MM.1S (cell line): ENCODE measurements around the gene ZNHIT6.

Experiments used
- DNase-seq: peaks from one replicate; pipeline ENCODE4 v3.0.0-alpha.2; 2015
- H2AFZ ChIP-seq: fragments of 300-600 bp; sonication (generic); 2 replicates; pipeline ENCODE4 v1.6.0; 2016; ENCODE audit warnings: antibody characterized with exemption, low read length
- H3F3A ChIP-seq: fragments of 300-600 bp; sonication (generic); 2 replicates; pipeline ENCODE4 v1.6.1; 2016; ENCODE audit warnings: mild to moderate bottlenecking, antibody characterized with exemption, low read length, moderate library complexity, mixed read lengths; ENCODE audit not compliant: insufficient read depth
- H3K27ac ChIP-seq: fragments of 300-600 bp; sonication (generic); 2 replicates; pipeline ENCODE4 v1.5.1; 2016; ENCODE audit warnings: mild to moderate bottlenecking, low read length
- H3K27me3 ChIP-seq: fragments of 300-600 bp; sonication (generic); replicated peaks from 2 replicates; pipeline ENCODE4 v1.6.0; 2016; ENCODE audit warnings: low read length; ENCODE audit not compliant: insufficient read depth
- H3K36me3 ChIP-seq: fragments of 300-600 bp; sonication (generic); replicated peaks from 2 replicates; pipeline ENCODE4 v1.6.1; 2016; ENCODE audit warnings: mild to moderate bottlenecking, low read length, mixed read lengths; ENCODE audit not compliant: insufficient read depth
- H3K4me1 ChIP-seq: fragments of 300-600 bp; sonication (generic); 2 replicates; pipeline ENCODE4 v1.6.1; 2016; ENCODE audit warnings: low read length, mixed read lengths
- H3K4me2 ChIP-seq: fragments of 300-600 bp; sonication (generic); 2 replicates; pipeline ENCODE4 v1.6.0; 2016; ENCODE audit warnings: low read depth, low read length
- H3K4me3 ChIP-seq: fragments of 300-600 bp; sonication (generic); 2 replicates; pipeline ENCODE4 v1.5.1; 2016; ENCODE audit warnings: low read length, mixed read lengths
- H3K79me2 ChIP-seq: fragments of 300-600 bp; sonication (generic); 2 replicates; pipeline ENCODE4 v1.6.1; 2016; ENCODE audit warnings: mixed run types, low read length, mixed read lengths
- H3K9ac ChIP-seq: fragments of 300-600 bp; sonication (generic); 2 replicates; pipeline ENCODE4 v1.6.1; 2016; ENCODE audit warnings: low read length, mixed read lengths
- H3K9me2 ChIP-seq: fragments of 300-600 bp; sonication (generic); replicated peaks from 2 replicates; pipeline ENCODE4 v1.6.1; 2016; ENCODE audit warnings: mild to moderate bottlenecking, low read length, mixed read lengths; ENCODE audit not compliant: insufficient read depth
- H3K9me3 ChIP-seq: fragments of 300-600 bp; sonication (generic); replicated peaks from 2 replicates; pipeline ENCODE4 v1.6.1; 2016; ENCODE audit warnings: mild to moderate bottlenecking, low read length, mixed read lengths; ENCODE audit not compliant: insufficient read depth
- H4K20me1 ChIP-seq: fragments of 300-600 bp; sonication (generic); 2 replicates; pipeline ENCODE4 v1.6.1; 2016; ENCODE audit warnings: mild to moderate bottlenecking, low read length, moderate library complexity, mixed read lengths; ENCODE audit not compliant: insufficient read depth
- EZH2 ChIP-seq: fragments of 300-600 bp; sonication (generic); optimal IDR thresholded peaks from 2 replicates; pipeline ENCODE3; 2017; ENCODE audit warnings: low read depth, mild to moderate bottlenecking, antibody characterized with exemption, low read length, mixed read lengths
- EZH2phosphoT487 ChIP-seq: fragments of 300-600 bp; sonication (generic); IDR thresholded peaks from 2 replicates; pipeline ENCODE4 v1.6.1; 2018; ENCODE audit warnings: antibody characterized with exemption, low read length
- TF ChIP-seq, protein P1 (sequence below): fragments of 300-600 bp; sonication (generic); IDR thresholded peaks from 2 replicates; pipeline ENCODE4 v1.5.1; 2016; ENCODE audit warnings: antibody characterized with exemption, low read length, mixed read lengths

ZNHIT6 gene

DNA sequence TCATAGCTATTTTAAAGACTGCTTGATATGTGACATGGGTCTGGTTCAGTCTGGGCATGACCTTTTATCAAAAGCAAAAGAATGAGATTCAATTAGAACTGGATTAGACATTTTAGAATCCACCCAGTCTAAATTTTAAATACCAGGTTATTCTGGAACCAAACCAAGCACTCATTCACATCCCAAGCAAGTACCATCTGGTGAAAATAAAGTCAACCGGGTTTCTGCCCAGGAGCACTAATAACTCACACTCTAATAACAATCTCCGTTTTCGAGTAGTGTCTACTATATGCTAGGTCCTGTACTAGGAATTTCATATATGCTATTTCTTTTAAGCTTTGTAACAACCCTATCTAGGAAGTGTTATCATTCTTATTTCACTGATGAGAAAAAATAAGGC, 30.6 kb downstream of the ZNHIT6 start:
- no peaks in the 10 kb centered on the region for H3K79me2 ChIP-seq
- H3K4me3 ChIP-seq = no peak overlapping the region
- no peak overlapping the region for H2AFZ ChIP-seq
- DNase-seq = no peak
- H3K4me1 ChIP-seq = no peaks in the 10 kb centered on the region
- no peak overlapping the region for H3K4me2 ChIP-seq
- no peak for TF ChIP-seq EZH2
- no peak for TF ChIP-seq EZH2phosphoT487
- TF ChIP-seq, protein P1, sequence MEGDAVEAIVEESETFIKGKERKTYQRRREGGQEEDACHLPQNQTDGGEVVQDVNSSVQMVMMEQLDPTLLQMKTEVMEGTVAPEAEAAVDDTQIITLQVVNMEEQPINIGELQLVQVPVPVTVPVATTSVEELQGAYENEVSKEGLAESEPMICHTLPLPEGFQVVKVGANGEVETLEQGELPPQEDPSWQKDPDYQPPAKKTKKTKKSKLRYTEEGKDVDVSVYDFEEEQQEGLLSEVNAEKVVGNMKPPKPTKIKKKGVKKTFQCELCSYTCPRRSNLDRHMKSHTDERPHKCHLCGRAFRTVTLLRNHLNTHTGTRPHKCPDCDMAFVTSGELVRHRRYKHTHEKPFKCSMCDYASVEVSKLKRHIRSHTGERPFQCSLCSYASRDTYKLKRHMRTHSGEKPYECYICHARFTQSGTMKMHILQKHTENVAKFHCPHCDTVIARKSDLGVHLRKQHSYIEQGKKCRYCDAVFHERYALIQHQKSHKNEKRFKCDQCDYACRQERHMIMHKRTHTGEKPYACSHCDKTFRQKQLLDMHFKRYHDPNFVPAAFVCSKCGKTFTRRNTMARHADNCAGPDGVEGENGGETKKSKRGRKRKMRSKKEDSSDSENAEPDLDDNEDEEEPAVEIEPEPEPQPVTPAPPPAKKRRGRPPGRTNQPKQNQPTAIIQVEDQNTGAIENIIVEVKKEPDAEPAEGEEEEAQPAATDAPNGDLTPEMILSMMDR = no peak
- H3K27ac ChIP-seq = no peak overlapping the region
- H4K20me1 ChIP-seq = no peaks in the 10 kb centered on the region
- no peaks in the 10 kb centered on the region for H3K9me2 ChIP-seq
- 0 out of 2 replicates have a peak, but pooled peaks cover 4% of the 10 kb centered on the region for H3K36me3 ChIP-seq
- no peak overlapping the region for H3K9ac ChIP-seq
- H3K9me3 ChIP-seq = no peaks in the 10 kb centered on the region
- H3K27me3 ChIP-seq = no peaks in the 10 kb centered on the region
- H3F3A ChIP-seq = no peaks in the 10 kb centered on the region

DNA sequence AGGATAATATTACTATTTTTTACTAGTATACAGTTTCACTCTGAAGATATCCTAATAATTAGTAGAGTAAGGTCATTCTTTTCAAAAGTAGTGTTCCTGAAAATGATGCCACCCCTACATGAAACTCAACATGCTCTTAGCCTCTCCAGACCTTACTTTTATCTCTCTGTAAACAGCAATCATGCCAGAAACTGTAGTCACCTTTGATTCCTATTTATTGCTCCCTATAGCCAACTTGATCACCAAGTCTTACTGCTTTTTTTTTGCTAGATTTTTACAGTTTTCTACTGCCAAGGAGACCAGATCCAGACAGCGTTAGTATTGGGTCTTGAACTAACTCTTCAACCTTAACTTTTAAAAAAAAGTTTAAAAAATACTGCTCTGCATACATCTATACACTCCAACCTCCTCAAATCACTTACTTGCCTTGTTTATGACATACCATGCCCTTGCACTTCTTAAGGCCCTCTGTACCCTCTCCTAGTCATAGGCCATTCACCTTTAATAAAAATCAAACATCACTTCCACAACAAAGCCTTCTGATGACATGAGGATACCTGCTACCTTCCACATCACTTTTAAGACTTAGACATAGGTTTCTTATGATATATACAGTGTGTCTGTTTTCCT, 36.1 kb downstream of the ZNHIT6 start:
- no peak for TF ChIP-seq EZH2
- TF ChIP-seq, protein P1 = no peak
- no peak for TF ChIP-seq EZH2phosphoT487
- DNase-seq = no peak
- H3K4me2 ChIP-seq = no peak overlapping the region
- no peak overlapping the region for H2AFZ ChIP-seq
- H3F3A ChIP-seq = no peaks in the 10 kb centered on the region
- H3K9ac ChIP-seq = no peak overlapping the region
- peaks cover 8% of the 10 kb centered on the region; the same call in 1 of the 2 replicates for H3K36me3 ChIP-seq
- no peak overlapping the region for H3K27ac ChIP-seq
- H4K20me1 ChIP-seq = no peaks in the 10 kb centered on the region
- no peaks in the 10 kb centered on the region for H3K9me3 ChIP-seq
- H3K9me2 ChIP-seq = no peaks in the 10 kb centered on the region
- no peaks in the 10 kb centered on the region for H3K27me3 ChIP-seq
- H3K4me3 ChIP-seq = no peak overlapping the region
- H3K79me2 ChIP-seq = no peaks in the 10 kb centered on the region
- no peaks in the 10 kb centered on the region for H3K4me1 ChIP-seq

DNA sequence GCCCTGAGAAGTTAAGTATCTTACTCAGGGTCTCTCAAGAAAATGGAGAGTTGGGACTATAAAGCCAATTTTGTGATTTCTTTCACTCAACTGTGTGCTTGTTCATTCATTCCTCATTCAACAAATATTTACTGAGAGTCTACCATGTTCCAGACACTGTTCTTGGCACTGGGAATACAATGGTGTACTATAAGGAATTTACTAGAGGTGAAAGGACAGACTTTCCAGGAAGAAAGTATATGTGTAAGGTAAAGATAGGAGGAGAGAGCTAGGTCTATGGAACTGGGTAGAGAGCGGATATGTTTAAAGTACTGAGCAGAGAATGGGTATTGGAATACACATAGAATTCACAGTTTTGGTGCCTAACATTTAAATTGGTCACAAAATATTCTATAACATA, 42.3 kb downstream of the ZNHIT6 start:
- no peaks in the 10 kb centered on the region for H3K79me2 ChIP-seq
- no peaks in the 10 kb centered on the region for H4K20me1 ChIP-seq
- H3K9me2 ChIP-seq = no peaks in the 10 kb centered on the region
- H3K36me3 ChIP-seq = peaks cover 4% of the 10 kb centered on the region; the same call in 1 of the 2 replicates
- H3K9me3 ChIP-seq = no peaks in the 10 kb centered on the region
- H3K27ac ChIP-seq = no peak overlapping the region
- no peak for DNase-seq
- no peaks in the 10 kb centered on the region for H3K4me1 ChIP-seq
- H3K27me3 ChIP-seq = no peaks in the 10 kb centered on the region
- H3K4me3 ChIP-seq = no peak overlapping the region
- TF ChIP-seq EZH2 = no peak
- TF ChIP-seq, protein P1 = no peak
- no peak overlapping the region for H2AFZ ChIP-seq
- no peaks in the 10 kb centered on the region for H3F3A ChIP-seq
- H3K4me2 ChIP-seq = no peak overlapping the region
- no peak overlapping the region for H3K9ac ChIP-seq
